Fibroblast of peridontal ligament (primary cell): ENCODE data around the gene BOK.
"Not testable (repeated sequence)": the region's sequence is repeated elsewhere in the genome, so short reads cannot be mapped to it uniquely, and the experiment has no call there.

Experiments
- DNase-seq: peaks from one replicate; pipeline ENCODE4 v3.0.0-alpha.2; 2010; ENCODE audit errors: extremely low read depth

The BOK gene

DNA sequence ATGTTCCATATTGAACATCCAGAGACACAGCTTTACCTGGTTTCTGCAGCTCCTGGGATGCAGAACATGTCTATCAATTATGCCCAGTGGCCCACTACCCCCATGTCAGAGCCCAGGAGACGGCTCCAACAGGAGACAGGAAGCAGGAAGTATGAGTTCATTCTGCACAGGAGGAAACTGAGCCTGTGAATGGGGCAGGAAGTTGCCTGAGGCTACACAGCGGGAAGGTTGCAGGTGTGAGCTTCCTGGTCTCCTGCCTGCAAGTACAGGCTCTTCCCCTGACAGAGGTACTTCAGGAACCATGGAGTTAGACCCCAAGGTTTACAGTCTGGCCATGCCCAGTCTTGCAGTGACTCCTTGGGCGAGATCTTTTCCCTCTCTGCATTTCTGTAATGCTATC lies 2.8 kb upstream of the BOK start:
- no peak for DNase-seq

- no peak for DNase-seq
Measured at GRCh38 chr2:241556746-241557145, 1.8 kb upstream of the BOK start.

GRCh38 chr2:241559323-241560161 lies 997 bp downstream of the BOK start:
- DNase-seq: no peak

- no peak for DNase-seq
Measured at GRCh38 chr2:241560162-241560882, 1.8 kb downstream of the BOK start.

DNA sequence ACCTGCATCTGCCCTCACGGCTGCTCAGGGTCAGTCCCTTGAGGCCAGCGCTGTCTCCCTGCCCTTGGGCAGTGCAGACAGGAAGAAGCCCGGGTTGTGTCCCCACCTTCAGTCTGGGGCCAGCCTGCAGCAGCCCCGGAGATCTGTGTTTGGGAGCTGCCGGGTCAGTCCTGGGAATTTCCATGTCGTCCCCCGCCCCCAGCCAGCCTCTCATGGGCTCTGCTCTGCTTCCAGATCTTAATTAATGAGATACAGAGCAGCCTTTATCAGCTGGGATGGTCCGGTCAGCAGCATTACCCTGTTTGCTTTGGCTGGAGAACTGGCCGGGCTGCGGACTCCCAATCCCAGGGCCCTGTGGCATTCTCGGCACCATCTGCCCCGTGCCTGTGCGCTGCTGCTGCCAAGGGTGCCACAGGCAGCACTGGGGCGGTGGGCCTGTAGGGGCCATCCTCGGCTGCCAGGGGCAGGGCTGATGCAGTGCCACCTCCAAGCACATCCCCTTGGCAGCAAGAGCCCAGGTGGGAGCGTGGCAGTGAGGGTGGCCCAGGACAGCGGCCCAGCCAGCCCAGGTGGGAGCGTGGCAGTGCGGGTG lies 2.4 kb downstream of the BOK start:
- no peak for DNase-seq

GRCh38 chr2:241561832-241562231 lies 3.3 kb downstream of the BOK start:
- DNase-seq: peak; percentile 64

DNA sequence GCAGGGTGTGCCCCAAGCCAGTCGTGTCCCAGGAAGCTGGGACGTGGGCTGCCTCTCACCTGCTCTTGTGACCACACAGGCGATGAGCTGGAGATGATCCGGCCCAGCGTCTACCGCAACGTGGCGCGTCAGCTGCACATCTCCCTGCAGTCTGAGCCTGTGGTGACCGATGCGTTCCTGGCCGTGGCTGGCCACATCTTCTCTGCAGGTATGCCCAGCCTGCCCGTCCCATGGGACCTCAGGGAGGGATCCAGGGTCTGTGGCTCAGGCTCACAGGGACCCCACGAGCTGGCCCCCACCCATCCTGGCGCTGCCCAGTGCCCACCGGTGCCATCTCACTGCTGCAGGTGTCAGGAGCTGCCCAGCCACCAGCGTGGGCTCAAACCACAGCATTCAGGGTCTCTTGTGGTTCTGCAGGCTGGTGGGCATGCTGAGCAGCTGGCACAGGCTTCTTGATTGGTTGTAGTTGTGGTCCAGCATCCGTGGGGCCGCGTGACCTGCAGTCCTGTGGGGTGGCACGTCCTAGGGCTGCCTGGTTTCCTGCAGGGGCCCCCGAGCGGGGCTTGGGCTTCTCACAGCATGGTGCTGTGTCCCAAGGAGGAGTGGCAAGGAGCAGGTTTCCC lies 3.8 kb downstream of the BOK start:
- DNase-seq: no peak

DNA sequence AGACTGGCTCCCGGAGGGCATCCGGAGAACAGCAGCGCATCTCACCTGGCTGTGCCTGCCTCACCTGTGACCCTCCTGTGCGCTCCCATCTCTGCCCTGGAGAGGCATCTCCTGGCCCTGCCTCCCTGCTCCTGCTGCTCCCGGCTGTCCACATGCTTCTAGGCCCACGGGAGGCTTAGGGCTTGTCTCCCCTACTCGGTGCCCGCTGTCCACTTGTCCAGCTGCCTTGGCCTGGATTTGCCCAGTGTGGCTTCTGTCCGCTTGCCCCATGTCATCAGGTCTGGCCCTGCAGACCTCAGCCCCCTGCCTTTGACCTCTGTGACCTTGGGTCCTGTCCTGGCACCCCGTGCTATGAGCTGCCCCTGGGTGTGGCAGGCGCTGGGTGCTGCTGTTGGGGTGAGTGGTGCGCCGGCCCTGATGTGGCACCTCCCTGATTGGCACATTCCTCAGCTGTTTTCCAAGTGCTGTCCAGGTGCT lies 4.5 kb downstream of the BOK start:
- DNase-seq: no peak

DNA sequence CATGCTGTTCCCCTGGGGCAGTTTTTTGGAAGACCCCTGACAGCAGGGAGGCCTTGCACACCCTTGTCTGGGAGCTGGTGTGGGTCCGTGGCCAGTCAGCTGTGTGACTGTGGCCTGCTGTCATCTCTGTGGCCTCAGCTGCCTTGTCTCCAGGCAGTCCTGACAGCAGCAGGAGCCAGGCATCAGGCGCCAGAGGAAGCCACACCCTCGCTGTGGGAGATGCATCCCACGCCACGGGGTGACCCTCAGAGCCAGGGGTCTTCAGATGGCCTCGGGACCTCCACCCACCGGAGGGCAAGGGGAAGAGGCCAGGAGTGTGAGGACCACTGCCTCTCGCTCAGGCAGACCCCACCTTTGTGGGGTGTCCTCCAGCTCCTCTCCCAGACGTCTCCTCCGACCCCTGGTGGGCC lies 5.0 kb downstream of the BOK start:
- no peak for DNase-seq

DNA sequence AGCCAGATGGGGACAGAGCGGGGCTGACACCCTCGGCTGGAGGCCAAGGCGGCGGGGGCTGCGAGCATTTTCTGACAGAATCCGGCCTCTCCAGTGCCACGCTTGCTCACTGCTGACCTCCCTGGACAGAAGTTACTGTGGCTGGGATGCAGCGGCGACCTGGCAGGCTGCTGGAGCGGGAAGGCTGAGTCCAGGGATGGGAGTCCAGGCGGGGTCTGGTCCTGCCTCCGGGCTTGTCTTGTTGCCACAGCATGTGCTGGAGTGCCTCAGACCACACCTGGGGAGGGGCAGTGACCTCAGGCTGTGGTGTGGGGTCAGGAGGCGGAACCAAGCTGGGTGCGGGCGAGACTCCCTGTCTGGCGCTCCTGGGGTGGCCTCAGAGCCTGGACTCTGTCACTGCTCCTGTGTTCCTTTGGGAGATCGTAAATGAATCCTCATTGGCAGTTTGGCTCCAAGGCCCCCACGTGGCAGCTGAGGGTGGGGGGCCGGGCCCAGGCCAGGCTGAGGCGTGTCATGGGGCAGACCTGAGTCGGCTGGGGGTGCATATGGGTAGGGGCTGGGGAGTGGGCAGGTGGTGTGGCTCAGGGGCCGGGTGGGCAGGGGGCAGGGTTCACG lies 5.5 kb downstream of the BOK start:
- no peak for DNase-seq

GRCh38 chr2:241564596-241565410 lies 6.3 kb downstream of the BOK start:
- DNase-seq: no peak

GRCh38 chr2:241565411-241565810 lies 6.9 kb downstream of the BOK start:
- no peak for DNase-seq

DNA sequence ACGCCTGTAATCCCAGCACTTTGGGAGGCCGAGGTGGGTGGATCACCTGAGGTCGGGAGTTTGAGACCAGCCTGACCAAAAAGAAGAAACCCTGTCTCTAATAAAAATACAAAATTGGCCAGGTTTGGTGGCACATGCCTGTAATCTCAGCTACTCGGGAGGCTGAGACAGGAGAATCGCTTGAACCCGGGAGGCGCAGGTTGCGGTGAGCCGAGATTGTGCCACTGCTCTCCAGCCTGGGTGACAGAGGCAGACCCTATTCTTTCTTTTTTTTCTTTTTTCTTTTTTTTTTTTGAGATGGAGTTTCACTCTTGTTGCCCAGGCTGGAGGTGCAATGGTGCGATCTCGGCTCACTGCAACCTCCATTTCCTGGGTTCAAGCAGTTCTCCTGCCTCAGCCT lies 7.5 kb downstream of the BOK start:
- DNase-seq: not testable (repeated sequence)

- no peak for DNase-seq
Measured at GRCh38 chr2:241566468-241566867, 7.9 kb downstream of the BOK start.

GRCh38 chr2:241567266-241567665 lies 8.7 kb downstream of the BOK start:
- DNase-seq: not testable (repeated sequence)

DNA sequence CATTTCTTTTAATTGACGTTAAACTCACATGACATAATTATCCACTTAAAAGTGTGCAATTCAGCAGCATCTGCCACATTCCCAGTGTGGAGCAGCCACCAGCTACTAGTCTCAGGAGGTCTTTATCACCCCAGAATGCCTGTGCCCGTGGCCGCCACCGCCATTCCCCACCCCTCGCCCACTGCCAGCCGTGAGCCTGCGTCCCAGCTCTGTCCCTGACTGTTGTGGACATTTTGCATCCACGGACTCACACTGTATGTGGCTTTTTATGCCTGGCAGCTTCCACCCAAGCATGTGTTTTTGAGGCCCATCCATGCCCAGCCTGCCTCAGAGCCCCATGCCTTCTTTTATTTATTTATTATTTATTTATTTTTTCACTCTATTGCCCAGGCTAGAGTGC lies 9.2 kb downstream of the BOK start:
- DNase-seq: no peak

GRCh38 chr2:241568726-241569125 lies 10.2 kb downstream of the BOK start:
- DNase-seq: no peak

- no peak for DNase-seq
Measured at GRCh38 chr2:241569831-241570281, 11.3 kb downstream of the BOK start.

GRCh38 chr2:241570961-241571581 lies 12.5 kb downstream of the BOK start:
- DNase-seq: no peak
